BJ (cell line): ENCODE results near the gene FLNA. TPM values are rescaled to one million over a fixed set of nuclear protein-coding genes. Genes with fewer than 3 reads are reported as not detected.

Experiments
- CTCF ChIA-PET: fragments of 350-600 bp; formaldehyde crosslinking; extraction: SDS; loops from one replicate; lab custom pipeline; 2021; ENCODE audit warnings: antibody characterized with exemption, inconsistent platforms; lab: Yijun Ruan, JAX
- POLR2A ChIA-PET: fragments of 300-600 bp; sonication (Branson Sonifier 250); formaldehyde crosslinking; extraction: SDS; loops from one replicate; lab custom pipeline; 2021; ENCODE audit warnings: antibody characterized with exemption; lab: Charles Lee
- DNase-seq: peaks from one replicate; pipeline ENCODE4 v3.0.0-alpha.2; 2011; ENCODE audit warnings: low read depth
- H3K27me3 ChIP-seq: 2 replicates; pipeline ENCODE4 v1.6.0; 2011; ENCODE audit warnings: low read length; ENCODE audit not compliant: control insufficient read depth, insufficient read depth
- H3K36me3 ChIP-seq: 2 replicates; pipeline ENCODE4 v1.5.1; 2011; ENCODE audit warnings: low read length; ENCODE audit not compliant: control insufficient read depth, insufficient read depth
- H3K4me3 ChIP-seq: 2 replicates; pipeline ENCODE4 v1.5.1; 2011; ENCODE audit warnings: low read depth, mild to moderate bottlenecking, control low read depth, low read length
- CTCF ChIP-seq: IDR thresholded peaks from 2 replicates; pipeline ENCODE4 v1.5.1; 2011; ENCODE audit warnings: low read depth, mild to moderate bottlenecking, control low read depth, inconsistent platforms, low read length, moderate library complexity; ENCODE audit not compliant: insufficient read depth
- polyA plus RNA-seq: library from polyadenylated mRNA; depleted of rRNA; stranded (reverse); fragments of >200 nt; gene quantifications from 2 replicates; pipeline ENCODE4 v1.2.3, GENCODE V29; 2011

The FLNA gene
- polyA plus RNA-seq, 1 experiment = 1,740 TPM

- DNase-seq = no peak
- no peaks in the 10 kb centered on the region for H3K27me3 ChIP-seq
- POLR2A ChIA-PET = no interaction called here
- H3K4me3 ChIP-seq = no peak overlapping the region
- H3K36me3 ChIP-seq = peaks cover 6% of the 10 kb centered on the region; the same call in 1 of the 2 replicates
- CTCF ChIA-PET = no interaction called here
- TF ChIP-seq CTCF = no peak
Measured at GRCh38 chrX:154376774-154377173, 2.3 kb upstream of the FLNA start.

GRCh38 chrX:154375156-154375504 lies 696 bp upstream of the FLNA start:
- DNase-seq = no peak
- peak overlapping the region; percentile 39 for H3K4me3 ChIP-seq
- H3K27me3 ChIP-seq = no peaks in the 10 kb centered on the region
- ChIA-PET CTCF (no interaction called here), POLR2A (no interaction called here)
- TF ChIP-seq CTCF = no peak
- H3K36me3 ChIP-seq = peaks cover 2% of the 10 kb centered on the region; the same call in 1 of the 2 replicates

- POLR2A ChIA-PET = no interaction called here
Measured at GRCh38 chrX:154373340-154374306, 811 bp downstream of the FLNA start.

DNA sequence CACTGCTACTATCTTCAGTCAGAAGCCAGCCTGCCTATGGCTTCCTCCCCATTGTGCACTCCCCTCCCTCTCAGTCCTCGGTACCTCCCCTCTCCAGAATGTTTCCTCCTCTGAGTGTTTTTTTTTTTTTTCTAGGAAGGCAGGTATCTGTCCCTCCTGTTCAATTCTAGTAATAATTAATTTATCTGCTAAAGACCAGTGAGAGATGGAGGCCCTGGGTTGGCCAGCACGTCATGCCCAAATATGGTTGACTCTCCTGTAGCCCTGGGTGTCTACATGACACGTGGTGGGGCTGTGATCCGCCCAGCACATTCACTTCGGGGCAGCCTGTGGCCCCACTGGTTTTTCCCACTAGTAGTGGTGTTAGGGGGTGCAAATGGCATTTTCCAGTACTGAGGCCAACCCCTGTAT lies 1.8 kb downstream of the FLNA start:
- Histone ChIP-seq H3K4me3 (peak overlapping the region; percentile 65), H3K27me3 (no peaks in the 10 kb centered on the region), H3K36me3 (peaks cover 8% of the 10 kb centered on the region)
- TF ChIP-seq CTCF = no peak
- no peak for DNase-seq
- CTCF ChIA-PET = interaction anchor here (0.9 to 2.3 kb wide), 8 partner anchors 11 to 169 kb away, joined by 3 to 17 read pairs (median 7); partner anchors contain the start of gene RPL10
- POLR2A ChIA-PET = no interaction called here

More at GRCh38 chrX:154373340-154374306, 811 bp downstream of the FLNA start:
- H3K4me3 ChIP-seq = peak overlapping the region; percentile 65
- peak; percentile 40 for DNase-seq
- H3K27me3 ChIP-seq = no peaks in the 10 kb centered on the region
- TF ChIP-seq CTCF = peak; percentile 66
- CTCF ChIA-PET = interaction anchor here (0.8 to 2.3 kb wide), 11 partner anchors 10 to 168 kb away, joined by 3 to 17 read pairs (median 5); partner anchors contain the start of gene RPL10
- H3K36me3 ChIP-seq = peaks cover 5% of the 10 kb centered on the region; the same call in 1 of the 2 replicates

DNA sequence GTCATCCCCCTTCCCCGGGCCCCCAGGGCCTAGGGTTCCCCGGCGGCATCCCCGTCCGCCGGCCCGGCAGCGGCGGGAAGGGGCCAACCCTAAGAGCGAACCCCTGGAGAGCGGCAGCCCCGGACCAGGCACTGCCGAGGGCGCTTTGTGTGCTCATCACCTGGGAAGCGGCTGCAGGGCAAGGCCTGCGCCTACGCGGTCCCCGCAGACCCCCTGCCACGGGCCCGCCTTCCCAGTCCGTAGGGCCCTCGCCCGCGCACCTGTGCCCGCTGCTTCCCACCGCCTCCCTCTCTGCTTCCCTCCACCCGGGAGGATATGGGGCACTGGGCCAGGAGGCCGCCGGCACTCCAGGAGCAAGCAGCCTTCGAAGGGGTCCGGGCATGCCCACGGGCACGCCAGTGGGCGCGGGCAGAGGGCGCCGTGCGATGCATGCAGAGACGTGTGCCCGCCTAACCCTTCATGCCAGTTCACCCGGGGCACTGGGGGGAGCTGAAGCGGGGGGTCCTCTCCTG lies 2.6 kb downstream of the FLNA start:
- Histone ChIP-seq H3K27me3 (no peaks in the 10 kb centered on the region), H3K4me3 (peak overlapping the region; percentile 65), H3K36me3 (peaks cover 14% of the 10 kb centered on the region)
- no peak for TF ChIP-seq CTCF
- ChIA-PET CTCF (no interaction called here), POLR2A (no interaction called here)
- no peak for DNase-seq
